Hematopoietic multipotent progenitor cell treated with erythropoietin and hydrocortisone succinate and interleukin-3 and kit ligand, for 17 days (in vitro differentiated cells): ENCODE results near the gene ZSWIM6.

Experiments
- DNase-seq: peaks from one replicate; pipeline ENCODE4 v3.0.0-alpha.2; 2015; ENCODE audit warnings: low spot score

Gene ZSWIM6

GRCh38 chr5:61441742-61442141 is 109.7 kb downstream of the ZSWIM6 start:
- no peak for DNase-seq

DNA sequence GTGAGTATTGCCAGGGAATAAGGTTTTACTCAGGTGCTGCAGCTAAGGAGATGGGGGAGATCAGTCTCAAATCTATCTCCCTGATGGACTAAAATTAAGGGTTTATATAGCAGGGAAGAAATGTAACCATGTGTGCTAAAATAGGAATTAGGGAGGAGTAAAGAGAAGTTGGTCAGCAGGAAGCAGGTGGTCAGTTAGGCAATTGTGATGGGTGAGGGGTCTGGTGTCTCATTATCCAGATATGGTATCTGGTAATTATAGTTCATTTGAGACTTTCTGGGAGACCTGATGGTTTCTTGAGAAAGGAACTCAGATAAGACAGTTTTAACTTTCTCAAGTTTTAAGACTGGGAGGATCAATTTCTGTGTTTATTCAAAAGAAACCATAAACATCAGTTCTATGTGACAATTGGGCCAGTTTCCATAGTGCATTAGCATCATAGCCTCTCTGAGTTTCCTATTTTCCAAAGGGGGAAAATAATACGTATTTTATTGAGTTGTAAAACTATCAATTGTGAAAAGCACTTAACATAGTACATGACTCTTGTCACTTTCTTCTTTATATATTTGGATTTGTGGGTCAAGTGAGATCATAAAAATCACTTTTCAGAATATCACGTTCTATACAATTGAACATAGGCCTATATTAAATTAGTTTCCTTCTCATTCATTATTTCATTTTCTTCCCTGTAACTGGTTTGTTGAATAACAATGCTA is 115.9 kb downstream of the ZSWIM6 start:
- no peak for DNase-seq

GRCh38 chr5:61449804-61450492 is 117.9 kb downstream of the ZSWIM6 start:
- no peak for DNase-seq

GRCh38 chr5:61450493-61451279 is 118.6 kb downstream of the ZSWIM6 start:
- DNase-seq: no peak

DNA sequence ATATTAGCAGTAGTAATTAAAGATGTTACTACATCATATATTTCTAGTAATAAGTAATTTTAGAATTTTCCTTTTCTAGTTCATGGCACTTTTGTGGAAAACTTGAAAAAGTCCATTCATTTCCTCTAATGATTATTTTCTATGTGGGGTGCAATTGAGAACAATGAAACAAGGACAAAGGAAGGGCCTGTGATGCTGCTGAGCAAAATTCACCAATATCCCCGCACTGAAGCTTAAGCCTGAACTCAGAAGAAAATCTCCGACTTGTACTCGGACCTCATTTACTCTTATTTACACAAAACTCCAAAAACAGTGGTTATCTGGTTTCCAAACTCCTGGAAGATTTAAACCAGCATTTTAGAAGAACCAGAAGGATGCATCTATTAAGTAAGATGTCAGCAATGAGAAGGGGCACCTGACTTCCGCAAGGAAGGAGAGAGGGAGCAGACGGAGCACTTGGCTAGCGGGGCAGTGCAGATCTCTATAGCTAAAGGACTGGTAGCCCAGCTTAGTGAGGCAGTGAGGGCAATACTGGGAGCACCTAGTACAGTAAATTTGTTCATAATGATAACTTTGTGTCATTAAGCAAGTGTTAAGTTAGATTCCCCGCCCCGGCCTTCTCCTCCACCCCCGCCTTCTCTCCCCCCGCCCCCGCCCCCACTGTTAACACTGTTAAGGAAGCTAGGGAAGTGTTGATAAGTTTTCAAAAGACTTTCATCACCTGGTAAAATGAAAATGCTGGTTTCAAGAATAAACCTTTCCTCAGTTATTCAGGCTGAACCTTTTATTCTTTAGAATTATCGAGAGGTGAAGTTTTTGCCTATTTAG is 123.3 kb downstream of the ZSWIM6 start:
- no peak for DNase-seq

DNA sequence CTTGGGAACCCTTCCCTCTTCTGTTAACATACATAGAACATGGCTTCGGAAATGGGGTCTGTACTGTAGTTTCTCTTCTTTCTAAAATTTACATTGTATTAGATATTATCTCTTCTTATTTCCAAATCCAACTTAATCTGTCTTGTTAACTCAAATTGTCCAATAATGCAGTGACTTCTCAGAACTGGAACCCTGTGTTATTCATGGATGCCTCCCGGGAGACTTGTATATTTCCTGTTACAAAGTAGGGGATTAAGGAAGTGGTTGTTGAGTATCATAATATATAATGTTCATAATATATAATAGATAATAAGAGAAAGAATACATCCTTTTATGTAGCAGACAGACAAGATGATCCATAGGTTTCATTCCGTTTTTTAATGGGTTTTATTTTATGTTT is 128.4 kb downstream of the ZSWIM6 start:
- no peak for DNase-seq

DNA sequence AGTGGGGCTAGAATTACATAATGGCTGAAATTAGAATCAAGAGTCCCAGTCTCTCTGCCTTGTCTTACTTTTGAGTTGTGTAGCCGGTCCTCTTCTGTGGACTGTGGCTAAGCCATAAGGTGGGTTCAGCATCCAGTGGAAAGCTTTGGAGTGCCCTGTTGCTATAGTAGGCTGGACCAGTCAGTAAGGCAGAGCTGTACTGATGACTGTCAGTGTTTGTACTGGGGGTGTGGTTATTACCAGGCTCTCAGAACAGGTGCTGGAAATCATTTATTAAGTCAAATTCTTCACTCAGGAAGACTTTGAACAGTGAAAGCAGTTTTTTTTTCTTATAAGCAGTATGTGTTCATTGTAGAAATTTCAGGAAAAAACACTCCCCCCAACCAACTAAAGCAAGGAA is 129.4 kb downstream of the ZSWIM6 start:
- DNase-seq: no peak

- DNase-seq: no peak
Observed at GRCh38 chr5:61461926-61462325, 129.9 kb downstream of the ZSWIM6 start.

DNA sequence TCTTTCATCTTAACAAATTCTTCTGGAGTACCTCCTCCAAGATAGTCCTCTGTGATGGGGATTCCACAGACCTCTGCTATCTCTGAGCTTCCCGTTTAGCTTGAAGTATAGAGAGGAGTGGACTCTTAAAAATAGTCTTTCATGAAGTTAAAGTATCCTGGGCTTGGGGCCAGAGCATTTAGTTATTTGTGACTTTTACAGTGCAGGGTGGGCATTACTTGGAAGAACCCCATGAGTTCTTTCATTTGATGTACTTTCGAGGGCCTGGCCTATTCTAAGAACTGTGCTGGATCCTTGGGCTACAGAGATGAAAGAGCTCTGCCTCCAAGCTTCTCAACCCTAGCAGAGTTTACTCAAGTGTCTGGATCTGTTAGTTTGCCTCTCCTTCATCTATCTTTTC is 131.5 kb downstream of the ZSWIM6 start:
- DNase-seq: no peak

DNA sequence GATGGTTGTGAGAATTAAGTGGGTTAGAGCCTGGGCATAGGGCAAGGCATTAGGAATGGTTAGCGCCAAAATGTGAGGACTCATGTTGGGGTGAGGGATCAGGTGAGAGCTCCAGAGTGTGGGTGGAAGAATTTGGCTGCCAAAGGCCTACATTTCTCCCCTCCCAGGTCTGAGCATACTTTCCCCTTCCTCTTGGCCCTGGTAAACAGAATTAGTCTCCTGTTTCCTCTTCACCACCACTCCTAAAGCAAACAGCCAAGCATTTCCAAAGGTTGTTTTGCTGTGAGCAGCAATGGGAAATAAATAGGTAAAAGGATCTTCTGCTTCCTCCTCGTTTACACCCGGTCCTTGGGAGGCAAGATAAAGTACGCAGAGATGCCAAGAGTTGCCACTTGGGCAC is 132.5 kb downstream of the ZSWIM6 start:
- no peak for DNase-seq

DNA sequence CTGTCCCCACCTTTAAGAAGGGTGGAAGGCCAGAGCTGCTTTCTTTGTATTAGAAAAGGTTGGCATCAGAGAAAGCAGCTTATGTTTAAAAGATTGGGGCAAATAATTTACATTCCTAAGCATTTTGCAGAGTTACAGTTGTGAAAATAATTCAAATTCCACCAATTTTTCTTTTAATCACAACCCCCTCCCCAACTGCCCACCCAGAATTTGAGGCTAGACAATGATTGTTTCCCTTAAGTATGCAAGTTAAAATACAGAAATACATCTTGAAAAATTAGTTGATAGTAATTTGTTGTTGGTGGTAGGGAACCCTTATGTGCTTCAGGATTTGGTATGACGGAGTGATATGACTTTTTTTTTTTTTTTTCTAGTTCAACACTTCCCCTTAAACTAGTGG is 133.0 kb downstream of the ZSWIM6 start:
- DNase-seq: no peak

DNA sequence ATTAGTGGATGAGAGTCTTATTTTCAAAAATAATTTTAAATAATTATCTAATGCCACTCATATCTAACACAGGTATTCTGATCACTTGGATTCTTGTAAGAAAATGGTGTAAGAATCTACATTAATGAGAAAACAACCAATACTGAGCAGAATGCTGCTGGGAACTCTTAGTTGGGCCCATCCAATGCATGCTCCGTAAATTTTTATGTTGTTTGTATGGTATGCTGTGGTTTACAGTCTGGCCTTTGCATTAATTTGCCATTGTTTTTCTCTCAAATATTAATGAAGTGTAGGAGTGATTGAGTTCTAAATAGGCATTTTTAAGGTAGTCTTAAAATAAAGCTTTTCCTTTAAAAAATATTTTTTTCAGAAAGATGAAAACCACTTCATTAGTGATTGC is 133.4 kb downstream of the ZSWIM6 start:
- no peak for DNase-seq

- DNase-seq: no peak
Observed at GRCh38 chr5:61466017-61466416, 134.0 kb downstream of the ZSWIM6 start.

- DNase-seq: no peak
Observed at GRCh38 chr5:61467766-61468482, 135.9 kb downstream of the ZSWIM6 start.

DNA sequence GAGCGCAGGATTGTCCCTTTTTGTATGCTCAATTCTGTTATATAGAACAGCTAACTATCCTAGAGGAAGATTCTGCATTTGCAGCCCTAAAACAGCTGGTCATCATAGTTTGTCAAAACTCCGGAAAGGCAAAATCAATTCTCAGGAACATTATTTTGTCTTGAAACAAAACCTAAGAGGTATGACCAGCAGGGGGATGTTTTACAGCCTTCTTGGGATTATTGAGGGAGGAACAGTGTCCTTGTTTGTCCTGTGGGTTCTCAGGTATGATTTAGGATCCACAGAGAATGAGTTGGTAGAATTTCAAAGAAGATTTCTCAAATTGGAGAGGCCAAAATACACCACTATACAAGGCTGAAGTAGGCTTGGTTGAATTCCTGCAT is 136.4 kb downstream of the ZSWIM6 start:
- no peak for DNase-seq

GRCh38 chr5:61471352-61471751 is 139.3 kb downstream of the ZSWIM6 start:
- no peak for DNase-seq

DNA sequence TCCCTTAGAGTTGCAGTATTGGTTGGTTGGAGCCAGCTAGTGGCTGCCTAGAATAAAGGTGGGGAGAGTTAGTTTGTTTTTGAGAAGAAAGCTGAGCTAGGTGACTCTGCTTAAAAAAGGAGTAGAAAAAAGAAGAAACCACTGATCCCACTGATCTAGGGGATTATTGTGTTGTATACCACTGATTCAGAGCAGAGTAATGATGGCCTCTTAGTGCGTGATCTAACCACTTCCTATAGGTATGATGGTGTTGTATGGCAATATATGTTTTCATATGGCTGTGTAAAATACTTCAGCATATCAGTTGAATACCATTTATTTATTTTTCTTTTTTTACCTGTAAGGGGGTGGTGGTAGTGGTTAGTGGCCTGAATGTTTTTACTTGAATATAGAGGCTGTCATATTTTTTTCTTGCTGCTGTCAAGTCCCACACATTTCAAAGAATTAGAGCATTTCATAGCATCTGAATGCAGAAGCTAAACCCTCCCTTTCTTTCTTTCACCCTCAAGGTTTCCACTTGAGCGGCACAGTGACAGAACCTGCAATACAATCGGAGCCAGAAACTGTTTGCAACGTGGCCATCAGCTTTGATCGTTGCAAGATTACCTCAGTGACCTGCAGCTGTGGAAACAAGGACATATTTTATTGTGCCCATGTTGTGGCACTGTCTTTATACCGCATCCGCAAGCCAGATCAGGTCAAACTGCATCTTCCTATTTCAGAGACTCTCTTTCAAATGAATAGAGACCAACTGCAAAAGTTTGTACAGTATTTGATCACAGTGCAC is 140.3 kb downstream of the ZSWIM6 start:
- DNase-seq: no peak

DNA sequence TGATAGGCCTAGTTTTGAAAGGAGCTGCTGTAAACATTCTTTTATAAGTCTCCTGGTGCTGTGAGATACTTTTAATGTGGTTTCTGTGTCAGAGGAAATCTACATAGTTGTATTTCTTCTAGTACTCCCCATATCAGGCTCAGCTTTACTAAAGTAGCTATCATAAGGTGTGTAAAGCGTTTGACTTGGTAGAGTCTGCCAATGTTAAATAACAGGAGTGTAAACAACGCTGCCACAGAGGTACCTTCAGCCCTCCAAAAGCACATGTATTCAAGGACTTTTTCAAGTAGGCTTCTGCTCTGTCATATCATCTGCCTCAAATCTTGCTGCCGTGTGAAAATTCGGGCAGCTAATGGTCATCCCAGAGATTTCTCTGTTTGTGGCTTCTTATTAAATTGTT is 142.7 kb downstream of the ZSWIM6 start:
- no peak for DNase-seq

DNA sequence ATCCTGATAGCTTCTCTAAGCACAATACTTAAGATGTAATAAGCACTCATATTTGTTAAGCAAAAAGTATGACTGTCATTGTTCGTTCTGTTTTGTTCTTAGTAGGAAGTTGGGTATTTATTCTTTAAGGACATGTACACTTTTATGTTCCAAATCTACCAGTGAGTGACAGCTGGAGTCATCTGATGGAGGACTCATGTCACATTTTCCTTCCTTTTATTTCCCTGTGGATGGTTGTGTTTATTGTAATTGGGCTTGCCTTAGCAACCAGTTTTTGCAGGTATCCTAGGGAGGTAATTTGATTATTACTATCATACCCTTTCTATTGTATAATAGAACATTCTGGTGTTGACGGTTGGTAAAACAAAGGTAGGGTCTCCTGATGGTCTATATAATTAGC is 145.7 kb downstream of the ZSWIM6 start:
- DNase-seq: no peak

- no peak for DNase-seq
Observed at GRCh38 chr5:61479850-61480614, 148.0 kb downstream of the ZSWIM6 start.
